HG02884 (cell line): ENCODE results near the gene C17orf78.
"Not testable (repeated sequence)": the region's sequence is repeated elsewhere in the genome, so short reads cannot be mapped to it uniquely, and the experiment has no call there.

Experiments used
- ATAC-seq: cut with Tn5 transposase; IDR thresholded peaks from one replicate; pipeline ENCODE4 v1.9.1; 2021; ENCODE audit warnings: mild to moderate bottlenecking, moderate library complexity; ENCODE audit not compliant: unreplicated experiment

C17orf78 gene

DNA sequence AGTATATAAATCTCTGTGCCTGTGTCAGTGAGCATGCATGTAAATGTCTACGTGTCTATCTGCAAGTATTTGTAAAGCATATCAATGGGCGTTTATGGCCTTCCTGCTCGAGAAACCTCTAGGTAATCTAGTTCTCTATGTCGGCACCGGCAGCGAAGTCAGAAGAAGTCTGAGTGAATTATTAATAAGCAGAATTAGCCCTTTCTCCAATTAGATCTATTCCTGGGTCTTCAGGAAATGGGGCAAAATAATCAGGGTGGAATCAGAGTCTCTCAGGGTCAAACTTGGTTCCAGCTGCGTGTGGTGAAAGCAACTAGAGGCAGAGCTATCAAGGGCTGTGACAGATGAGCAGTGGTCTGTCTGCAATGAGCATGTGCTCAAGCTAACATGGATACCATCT lies at the start of gene C17orf78:
TSS of gene C17orf78 (plus strand) at position 280 of the 400 bp plus-strand sequence. CDS start at position 388, 108 bp downstream.
- ATAC-seq, result no peak

DNA sequence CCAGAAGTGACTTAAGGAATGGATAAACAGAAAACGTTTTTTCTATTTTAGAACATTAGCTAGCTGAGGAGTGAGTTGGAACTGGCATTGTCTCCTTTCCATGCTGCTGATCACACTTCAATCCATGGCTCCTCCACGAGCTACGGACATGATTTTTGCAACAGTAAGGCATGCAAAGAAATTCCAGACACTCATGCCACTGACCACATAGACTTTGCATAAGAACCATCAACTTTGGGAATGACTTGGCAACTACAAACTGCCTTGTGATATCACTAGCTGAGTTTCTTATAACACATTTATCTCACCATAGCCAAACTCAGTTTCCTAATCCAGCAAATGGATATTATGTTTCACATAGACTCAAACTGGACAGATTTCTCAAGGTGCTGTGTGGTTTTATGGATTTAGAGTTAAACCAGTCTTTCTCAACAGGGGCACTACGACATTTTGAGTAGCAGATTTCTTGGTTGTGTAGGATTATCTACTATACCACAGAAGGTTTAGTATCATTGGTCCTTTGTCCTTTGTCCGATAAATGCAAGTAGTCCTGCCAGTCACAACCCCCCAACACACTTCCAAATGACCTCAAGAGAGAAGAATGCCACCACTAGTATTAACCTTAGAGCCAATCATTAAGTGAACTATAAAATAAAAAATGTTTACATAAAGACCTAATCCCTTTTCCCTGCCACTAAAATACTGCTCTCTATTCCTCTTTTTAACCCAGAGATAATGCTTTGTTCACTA lies 48.3 kb upstream of the C17orf78 start:
- no peak for ATAC-seq

DNA sequence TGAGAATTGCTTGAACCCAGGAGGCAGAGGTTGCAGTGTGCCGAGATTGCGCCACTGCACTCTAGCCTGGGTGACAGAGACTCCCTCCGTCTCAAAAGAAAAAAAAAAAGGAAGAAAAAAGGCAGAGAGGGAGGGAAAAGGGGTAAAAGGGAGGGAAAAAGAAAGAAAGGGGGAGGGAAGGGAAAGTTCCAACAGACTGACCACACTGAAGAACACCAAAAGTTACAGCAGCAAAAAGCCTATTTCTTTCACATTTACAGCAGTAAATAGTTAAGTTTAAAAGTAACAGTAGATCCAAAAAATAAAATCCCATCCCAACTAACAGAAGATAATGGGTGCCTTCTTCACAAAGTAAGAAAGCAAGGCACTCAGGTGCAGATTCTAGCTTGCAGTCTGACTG lies 36.9 kb upstream of the C17orf78 start:
- no peak for ATAC-seq

DNA sequence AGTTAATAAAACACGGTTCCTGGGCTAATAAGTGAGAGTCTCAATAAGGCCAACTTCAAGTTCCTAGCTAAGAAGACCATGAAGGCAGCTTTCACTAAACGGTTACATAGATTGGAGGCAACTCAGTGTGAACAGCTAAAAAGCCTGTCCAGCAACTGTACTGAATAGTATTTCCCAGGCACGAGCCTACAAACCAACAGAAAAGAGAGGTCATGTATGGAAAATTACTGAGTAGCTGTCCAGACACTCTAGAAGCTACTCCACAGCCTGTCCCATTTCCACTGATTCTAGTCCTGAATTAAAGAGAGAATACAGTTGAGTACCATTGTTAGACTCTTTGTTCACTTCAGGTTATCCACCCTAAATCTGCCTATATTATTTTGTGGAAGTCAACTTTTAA lies 36.5 kb upstream of the C17orf78 start:
- ATAC-seq, result no peak

DNA sequence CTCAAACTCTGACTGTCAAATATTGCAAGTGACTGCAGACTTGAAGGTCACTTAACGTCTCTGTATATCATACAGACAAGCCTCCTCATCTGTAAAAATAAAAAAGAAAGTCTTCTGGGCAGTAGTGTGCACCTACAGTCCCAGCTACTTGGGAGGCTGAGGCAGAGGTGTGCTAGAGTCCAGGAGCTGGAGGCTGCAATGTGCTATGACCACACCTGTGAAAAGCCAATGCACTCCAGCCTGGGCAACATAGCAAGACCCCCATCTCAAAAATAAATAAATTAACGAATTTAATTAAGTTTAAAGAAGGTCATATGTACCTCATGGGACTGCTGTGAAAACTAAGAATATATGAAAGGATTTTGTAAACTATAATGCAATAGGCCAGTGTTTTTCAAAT lies 35.0 kb upstream of the C17orf78 start:
- no peak for ATAC-seq

DNA sequence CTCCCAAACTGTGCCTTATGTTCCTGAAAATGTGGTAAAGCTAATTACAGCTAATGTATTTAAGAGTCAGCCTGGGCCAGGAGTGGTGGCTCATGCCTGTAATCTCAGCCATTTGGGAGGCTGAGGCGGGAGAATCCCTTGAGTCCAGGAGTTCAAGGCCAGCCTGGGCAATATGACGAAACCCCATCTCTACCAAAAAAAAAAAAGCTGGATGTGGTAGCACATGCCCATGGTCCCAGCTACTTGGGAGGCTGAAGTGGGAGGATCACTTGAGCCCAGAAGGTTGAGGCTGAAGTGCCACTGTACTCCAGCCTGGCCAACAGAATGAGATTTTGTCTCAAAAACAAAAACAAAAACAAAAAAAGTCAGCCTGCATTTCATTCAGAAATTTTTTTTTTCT lies 33.2 kb upstream of the C17orf78 start:
- no peak for ATAC-seq

DNA sequence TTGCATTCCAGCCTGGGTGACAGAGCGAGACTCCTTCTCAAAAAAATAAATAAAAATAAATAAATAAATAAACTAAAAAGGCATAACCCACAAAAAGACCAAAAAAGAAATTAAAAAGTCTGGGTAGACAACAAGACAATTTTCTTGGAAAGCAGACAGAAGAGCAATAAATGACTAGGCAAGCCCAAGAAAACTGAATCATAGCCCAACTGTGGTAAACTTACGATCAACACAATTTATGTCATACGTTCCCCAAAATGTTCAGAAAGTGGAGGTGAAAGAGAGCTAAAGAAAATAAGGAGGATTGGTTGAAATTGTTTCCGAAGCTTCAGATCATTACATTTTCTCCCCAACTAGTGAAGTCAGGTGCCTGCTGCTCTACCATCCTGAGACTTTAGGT lies 31.3 kb upstream of the C17orf78 start:
- ATAC-seq, result no peak

DNA sequence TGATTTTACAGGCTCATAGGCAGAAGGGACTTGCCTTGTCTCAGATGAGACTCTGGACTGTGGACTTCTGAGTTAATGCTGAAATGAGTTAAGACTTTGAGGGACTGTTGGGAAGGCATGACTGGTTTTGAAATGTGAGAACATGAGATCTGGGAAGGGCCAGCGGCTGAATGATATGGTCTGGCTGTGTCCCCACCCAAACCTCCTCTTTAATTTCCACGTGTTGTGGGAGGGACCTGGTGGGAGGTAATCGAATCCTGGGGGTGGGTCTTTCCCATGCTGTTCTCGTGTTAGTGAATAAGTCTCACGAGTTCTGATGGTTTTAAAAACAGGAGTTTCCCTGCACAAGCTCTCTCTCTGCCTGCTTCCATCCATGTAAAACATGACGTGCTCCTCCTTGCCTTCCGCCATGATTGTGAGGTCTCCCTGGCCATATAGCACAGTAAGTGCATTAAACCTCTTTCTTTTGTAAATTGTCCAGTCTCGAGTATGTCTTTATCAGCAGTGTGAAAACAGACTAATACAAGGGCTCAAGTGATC lies 28.9 kb upstream of the C17orf78 start:
- ATAC-seq, result not testable (repeated sequence)

DNA sequence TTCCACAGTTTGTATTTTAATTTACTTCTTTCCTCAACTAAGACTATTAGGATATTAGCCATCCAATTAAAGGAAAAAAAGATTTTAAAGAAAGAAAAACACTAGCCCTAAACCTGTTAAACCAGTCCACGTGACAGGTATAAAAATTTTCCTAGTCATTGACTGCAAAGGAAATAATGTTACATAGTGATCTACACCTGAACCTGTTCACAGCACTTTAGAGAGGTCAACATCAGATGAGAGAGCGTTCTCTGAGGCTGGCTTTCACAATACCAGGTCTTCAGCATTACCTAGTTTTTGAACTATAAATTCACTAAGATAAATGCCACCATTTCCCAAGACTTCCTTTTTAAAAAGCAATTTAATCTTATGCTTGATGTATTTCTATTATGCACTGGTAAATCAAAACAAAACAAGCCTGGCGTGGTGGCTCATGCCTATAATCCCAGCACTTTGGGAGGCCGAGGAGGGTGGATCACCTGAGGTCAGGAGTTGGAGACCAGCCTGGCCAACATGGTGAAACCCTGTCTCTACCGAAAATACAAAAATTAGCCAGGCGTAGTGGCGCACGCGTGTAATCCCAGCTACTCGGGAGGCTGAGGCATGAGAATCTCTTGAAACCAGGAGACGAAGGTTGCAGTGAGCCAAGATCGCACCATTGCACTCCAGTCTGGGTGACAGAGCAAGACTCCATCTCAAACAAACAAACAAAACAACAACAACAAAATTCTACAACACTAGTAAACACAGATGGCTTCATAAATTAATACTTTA lies 18.8 kb upstream of the C17orf78 start:
- not testable (repeated sequence) for ATAC-seq

DNA sequence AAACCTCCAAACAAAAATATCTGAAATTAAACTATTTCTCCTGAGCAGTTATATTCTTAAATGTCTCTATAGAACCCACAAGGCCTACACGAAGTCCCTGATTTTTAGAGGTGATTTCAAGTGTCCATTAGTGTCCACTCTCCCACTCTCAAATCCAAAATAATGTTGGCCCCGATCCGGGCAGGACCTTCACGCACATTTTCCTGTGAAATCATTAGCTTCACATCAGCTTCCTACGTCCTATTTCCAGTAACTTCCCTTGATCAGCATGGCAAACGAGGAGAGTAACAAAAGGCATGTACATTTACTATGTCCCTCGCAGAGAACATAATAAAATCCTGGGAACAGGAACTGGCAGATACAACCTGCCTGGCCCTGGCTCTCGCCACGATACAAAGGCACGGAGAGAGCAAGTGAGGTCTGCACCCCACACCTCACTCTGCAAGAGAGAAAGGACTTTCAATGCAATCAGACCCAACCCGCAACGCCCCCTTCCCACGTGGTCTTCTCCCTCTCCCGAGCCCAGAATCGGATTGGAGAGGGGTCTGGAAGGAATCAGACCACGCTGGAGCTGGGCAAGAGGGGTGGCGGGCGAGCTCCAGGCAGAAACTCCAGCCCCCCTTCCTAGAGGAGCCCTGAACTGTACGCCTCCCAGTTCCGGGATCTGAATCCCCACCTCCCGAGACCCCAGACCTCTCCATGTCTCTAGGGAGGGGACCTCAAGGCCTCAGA lies 17.5 kb upstream of the C17orf78 start:
- no peak for ATAC-seq

DNA sequence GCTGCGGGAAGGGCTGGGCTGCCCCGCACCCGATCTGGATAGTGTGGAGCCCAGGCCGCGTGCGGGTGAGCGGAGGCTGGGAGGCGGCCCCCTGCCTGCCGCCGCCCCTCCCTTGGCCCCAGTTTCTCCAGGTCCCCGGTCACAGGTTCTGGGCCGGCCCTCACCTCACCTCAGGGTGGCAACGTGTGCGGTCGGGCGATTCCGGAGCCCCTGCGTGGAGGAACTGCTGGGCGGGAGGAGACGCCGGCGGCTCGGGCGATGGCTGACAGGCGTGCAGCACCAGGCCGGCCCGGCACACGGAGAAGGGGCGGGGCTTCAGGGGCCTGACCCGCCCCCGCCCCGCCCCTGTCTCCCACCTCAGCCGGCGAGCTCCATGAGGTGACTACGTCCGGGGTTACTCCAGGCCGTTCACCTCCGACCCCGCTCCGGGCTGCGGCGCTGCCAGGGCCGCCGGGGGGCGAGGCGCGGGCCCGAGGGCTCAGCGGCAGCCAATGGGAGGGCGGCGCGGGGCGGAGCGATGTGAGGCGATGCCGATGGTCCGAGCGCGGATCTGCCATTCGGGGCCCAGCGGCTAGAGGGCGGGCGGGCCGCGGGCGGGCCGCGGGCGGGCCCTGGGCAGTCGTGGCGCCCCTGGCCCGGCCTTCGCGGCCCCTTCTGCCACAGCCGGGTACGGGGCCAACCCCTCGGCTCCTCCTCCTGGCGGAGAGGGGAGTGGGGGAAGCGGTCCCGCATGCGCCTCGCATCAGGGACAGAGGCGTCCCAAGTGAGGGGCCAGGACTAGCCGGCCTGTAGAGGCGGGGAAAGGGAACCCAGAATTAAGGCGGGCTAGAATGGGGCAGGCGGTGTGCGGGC lies 16.7 kb upstream of the C17orf78 start:
- peak; percentile 83 for ATAC-seq

DNA sequence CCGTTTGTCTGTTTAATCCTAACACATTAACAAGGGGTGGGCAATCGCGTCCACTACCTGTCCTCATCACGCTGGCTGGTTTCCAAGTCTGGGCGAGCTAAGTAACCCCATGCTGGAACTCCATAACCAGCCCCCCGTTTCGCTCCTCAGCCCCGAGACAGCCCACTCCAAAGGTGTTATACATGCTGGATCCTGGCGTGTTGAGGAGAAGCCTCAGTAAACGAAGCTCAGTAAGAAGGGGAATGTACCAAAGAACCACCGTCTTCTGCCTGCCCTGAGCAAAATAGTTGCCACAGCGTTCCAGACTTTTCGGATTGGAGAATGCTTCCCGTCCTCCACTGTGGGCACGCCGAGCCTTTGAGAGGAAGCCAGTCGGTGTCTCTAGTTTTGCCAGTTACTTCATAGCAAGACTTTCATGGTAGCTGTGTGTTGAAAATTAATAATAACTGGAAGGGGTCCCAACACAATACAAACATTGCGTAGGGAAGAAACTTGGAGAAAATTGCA lies 16.1 kb upstream of the C17orf78 start:
- ATAC-seq, result no peak

DNA sequence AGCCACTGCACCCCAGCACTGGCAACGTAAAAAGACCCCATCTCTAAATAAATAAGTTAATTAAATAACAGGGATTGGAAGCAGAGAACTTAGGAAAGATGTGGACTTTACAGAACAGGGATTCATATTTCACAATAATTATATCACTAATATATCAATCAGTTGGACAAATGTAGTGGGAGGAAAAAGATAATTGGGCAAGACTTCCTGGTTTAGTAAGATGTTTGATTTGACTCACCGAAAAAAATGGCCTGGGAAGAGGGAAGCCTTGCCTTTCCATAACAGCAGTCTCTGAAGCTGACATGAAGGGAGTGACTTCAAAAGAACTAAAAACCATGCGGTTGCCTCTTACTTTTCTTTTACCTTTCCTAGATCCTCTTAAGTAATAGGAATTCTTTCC lies 15.2 kb upstream of the C17orf78 start:
- no peak for ATAC-seq

DNA sequence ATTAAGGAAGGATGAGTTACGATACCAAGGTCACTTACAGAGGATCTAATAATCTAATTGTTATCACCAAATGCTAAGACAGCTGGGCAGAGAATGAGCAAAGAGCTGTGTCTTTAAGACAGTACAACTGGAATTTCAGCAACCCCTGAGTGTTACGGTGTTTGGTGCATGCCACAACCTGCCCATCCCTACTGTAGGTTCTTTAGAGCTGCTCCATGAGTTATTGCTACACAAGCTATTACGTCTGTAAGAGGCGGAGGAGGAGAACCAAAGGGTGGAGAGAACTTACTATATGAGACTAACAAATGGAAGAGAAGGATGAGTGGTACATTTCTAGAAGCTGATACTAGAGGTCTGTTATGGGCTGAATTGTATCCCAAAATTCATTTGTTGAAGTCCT lies 14.2 kb upstream of the C17orf78 start:
- ATAC-seq, result no peak

DNA sequence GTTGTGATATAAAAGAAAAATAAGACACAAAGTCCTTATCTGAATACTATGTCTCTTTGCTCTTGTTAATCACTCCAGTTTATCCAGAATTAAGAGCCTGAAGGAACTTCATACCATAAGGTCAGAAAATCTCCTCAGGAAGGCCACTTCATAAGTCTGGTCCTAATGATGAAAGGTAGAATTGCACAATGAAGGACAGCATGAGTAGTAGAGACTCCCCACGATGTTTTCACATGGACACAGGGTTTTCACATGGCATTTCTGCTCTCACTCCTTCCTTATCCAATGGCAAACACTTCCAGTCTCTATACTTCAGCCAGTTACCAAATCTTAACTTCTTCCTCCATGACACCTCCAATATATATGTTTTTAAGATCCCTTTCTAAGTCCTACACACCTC lies 10.2 kb upstream of the C17orf78 start:
- ATAC-seq, result no peak

DNA sequence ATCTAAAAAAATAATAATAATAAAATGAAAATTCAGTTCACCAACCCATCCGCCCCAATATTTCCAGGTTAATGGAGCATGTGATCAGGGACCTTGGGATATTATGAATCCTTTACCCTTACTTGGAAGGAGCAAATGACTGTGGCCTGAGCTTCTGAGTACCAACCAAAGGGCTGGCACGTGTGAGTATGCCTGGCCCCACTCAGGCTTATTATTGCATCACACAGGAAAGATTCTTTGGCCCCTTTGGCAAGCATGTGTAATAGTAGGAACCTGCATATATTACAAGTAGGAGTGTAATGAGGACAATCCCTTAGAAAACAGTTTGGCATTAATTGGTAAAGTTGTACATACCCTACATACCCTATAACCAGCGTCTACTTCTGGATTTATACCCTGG lies 7.2 kb upstream of the C17orf78 start:
- no peak for ATAC-seq

DNA sequence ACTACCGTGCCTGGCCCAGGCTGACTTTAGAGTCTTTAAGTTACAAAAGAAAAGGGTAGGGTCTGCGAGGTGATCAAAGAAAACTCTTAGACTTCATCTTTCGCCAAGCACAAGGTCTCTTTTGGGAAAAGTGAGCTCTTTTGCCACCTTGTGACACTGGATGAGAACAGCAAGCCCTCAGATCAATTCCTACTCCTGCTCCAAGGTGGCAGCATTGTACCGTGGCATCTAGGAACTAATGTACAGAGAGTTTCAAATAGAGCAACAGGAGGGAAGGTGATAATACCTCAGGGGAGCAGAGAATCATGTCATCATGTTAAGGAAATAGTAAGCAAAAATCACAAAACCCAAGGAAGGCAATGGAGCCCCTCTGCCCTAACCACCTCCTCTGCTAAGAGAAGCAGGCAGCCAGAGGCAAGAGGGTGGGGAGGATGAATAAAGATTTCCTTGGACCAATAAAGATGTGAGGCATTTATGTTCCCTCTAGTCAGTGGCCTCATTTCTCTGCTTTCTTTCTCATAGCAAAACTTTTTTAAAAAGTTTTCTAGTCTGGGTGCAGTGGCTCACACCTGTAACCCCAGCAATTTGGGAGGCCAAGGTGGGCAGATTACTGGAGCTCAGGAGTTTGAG lies 2.1 kb upstream of the C17orf78 start:
- ATAC-seq, result peak; percentile 47

DNA sequence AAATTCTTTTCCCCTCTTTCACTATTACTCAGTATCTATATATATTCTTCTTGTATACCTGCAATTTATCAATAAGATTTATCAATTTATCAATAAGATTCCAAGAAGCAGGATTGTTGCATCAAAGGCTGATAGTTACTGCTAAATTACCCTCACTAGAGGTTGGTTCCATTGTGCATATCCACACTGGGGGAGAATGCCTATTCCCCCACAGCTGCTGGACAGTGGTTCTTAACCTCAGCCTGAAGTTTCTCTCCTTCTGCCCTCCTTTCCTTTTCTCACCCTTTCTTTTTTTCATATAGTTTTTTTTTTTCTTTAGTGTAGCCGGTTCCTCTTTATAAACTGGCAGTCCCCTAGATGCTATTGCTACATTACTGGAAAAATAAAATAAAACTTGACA lies 6.3 kb downstream of the C17orf78 start:
- ATAC-seq, result no peak

DNA sequence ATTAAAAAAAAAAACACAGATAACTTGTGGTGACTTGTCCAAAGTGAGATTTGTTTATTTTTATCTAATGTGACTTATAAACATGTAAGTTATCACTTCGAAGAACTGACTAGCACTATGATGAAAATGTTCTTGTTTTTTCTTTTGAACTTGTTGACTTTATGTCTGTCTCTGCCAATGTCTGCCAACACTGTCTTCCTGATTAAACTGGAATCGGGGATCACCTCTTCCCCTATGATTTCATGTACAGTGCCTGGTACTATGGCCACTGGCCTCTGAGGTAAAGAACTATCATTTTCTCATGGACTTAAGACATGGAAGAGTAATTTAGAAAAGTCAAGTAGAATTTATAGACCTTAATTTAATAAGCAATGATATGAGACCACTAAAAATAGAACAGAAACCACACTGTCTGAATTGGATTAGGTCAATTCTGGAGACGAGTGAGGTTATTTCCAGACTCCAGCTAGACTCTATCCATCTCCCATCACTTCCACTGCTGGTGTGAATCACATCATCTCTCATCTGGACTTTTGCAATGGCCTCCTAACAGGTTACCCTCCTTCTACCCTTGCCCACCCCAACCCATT lies 8.9 kb downstream of the C17orf78 start:
- no peak for ATAC-seq
